Amygdala (tissue), 56 donors: ENCODE measurements around the gene ADGB.

Source experiments
- DNase-seq, 56 donors: peaks; one replicate each; lab custom pipeline; 2025; lab: John Stamatoyannopoulos, UW

ADGB gene

GRCh38 chr6:146620655-146621054, 21.9 kb downstream of the ADGB start:
- DNase-seq, result no peak

- DNase-seq, result no peak
These were observed 29.6 kb downstream of the ADGB start for GRCh38 chr6:146628350-146628749.

- no peak for DNase-seq
These were observed 35.2 kb downstream of the ADGB start for GRCh38 chr6:146634022-146634421.

GRCh38 chr6:146635165-146635564, 36.4 kb downstream of the ADGB start:
- no peak for DNase-seq

DNA sequence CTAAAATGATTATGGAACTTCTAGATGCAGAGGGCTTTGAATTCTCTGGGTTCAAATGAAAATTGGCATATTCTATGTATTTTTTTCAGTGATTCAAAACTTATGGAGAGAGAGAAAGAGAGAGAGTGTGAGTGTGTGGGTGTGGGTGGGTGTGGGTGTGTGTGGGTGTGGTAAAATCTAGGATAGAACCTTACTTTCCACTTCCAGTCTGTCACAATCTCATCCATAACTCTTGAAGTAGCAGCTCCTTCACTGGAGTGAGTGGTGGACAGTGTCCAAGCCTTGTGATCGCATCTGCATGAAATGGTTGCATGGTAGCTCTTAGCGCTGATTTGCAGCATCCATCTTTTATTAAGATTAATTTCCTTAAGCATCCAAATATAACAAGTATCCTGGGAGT, 37.7 kb downstream of the ADGB start:
- no peak for DNase-seq

DNA sequence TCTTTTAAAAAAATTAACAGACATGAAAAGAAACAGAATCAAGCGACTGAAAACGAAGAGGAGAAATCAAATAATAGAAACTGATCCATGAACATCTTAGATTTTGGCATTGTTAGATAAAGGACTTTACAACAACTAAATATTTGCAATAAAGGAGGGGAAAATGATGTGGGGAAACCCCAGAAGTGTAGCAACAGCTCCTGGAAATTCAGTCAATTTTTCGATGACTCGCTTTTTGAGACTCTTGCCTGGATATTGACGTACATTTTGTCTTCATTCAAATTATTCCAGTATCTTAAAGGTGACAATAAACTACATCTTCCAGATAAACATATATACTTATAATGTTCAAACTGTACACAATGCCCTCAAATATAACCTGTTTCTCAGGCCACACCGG, 44.1 kb downstream of the ADGB start:
- DNase-seq, result no peak

DNA sequence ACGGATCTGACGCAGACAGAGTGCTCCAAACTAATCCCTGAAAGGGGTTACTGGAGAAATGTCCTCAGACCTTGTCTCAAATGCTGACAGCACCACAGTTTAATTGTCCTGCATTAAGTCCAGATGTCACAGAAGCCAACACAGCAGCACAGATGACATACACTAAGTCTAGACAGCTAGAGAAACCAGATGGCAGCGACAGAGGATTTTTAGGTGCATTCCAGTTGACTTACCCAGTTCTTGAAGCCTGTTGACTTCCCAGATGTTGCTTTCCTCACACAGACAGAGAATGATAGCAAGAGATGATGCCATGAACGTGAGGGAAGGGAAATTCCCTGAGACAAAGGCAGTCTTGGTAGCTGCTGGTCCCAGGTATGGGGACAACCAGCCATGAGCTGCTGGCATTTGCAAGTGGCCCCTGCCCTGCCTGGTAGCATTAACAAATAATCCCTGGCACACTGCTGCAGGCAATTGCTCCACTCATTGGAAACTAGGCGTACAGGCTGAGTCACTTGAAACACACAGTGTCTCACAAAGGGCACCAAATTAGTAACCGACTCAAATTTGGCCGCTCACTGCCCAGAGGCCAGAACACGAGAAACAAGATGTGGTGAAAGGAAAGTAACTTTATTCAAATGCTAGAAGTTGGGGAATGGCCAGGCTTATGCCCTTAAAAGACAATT, 52.2 kb downstream of the ADGB start:
- no peak for DNase-seq

DNA sequence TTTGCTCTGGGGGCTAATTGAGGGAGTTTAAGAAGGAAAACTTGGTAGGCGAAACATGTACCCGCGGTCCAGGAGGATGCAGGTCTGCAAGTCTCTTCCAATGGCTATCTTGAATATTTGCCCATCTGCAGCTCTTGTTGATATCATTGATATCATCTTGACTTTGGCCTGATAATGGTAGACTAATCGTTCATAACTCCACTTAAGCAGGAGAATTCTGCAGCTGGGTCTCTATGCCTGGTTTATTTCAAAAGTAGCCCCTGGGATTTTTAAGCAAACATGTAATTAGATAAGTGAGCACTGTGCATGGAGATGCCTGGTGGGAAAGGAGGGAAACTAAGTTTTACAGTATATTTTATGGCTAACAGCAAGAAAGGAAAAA, 52.7 kb downstream of the ADGB start:
- DNase-seq, result no peak

- DNase-seq, result no peak
These were observed 58.7 kb downstream of the ADGB start for GRCh38 chr6:146657432-146657831.

- no peak for DNase-seq
These were observed 66.1 kb downstream of the ADGB start for GRCh38 chr6:146664871-146665360.

DNA sequence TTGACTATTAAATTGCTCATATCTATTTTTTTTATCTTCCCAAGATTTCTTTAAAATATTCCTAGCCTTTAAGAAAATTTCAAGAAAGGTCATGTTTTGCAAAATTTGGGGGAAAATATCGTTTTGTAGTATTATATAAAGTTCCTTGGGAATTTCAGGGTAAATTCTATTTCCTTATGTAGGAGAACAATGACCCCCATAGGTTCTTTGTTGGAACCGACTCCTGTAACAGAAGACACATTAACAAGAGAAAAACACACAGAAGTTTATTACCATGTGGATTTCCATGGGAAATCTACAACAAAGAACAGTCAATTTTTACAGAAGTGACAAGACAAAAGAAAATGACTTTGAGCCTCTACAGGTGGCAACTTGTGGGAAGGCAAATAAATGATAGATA, 68.1 kb downstream of the ADGB start:
- no peak for DNase-seq

GRCh38 chr6:146670161-146670560, 71.4 kb downstream of the ADGB start:
- DNase-seq, result no peak

GRCh38 chr6:146673069-146673468, 74.3 kb downstream of the ADGB start:
- no peak for DNase-seq

GRCh38 chr6:146679386-146679785, 80.6 kb downstream of the ADGB start:
- no peak for DNase-seq

DNA sequence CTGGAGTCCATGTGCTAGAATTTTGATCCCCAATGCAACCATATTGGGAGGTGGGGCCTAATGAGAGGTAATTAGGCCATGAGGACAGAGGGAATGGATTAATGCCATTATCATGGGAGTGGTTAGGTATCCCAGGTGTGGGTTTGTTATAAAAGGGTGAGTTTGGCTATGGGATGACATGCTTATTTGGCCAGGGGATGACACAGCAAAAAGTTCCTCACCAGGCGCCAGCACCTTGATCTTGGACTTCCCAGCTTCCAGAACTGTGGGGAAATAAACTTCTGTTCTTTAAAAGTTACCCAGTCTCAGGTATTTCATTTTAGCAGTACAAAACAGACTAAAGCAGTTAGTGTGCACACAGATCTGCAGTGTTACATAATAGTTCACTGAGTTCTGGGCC, 84.1 kb downstream of the ADGB start:
- no peak for DNase-seq

DNA sequence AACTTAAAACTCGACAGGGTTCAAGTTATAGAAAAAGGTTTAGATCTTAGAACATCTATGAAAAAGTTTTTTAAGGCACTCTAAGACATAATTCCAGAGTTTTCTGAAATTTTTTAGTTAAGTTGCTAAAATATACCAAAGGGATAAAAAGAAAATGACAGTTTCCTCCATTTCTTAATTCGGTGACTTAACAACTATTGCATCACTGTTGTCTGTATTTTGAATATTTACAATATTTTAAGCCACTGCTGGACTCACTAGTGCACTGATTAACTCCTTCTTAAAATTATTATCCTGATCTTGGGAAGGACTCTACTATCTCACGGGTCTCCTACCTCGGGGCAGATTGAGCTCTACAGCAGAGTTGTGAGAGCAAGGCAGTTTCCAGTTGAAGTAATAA, 91.0 kb downstream of the ADGB start:
- no peak for DNase-seq

DNA sequence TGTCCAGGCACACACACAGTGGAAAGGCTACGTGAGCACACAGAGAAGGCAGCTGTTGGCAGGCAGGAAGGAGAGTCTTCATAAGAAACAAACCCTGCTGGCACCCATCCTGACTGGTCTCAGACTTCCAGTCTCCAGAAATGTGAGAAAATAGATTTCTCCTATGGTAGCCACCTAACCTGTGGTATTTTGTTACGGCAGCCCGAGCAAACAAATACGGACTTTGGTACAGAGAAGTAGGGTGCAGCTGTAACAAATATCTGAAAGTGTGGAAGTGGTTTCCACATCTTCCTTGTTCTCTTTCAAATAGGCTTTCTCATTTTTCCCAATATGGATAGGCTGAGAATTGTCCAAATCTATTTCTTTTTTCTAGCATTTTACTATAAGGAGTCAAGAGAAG, 94.6 kb downstream of the ADGB start:
- no peak for DNase-seq

DNA sequence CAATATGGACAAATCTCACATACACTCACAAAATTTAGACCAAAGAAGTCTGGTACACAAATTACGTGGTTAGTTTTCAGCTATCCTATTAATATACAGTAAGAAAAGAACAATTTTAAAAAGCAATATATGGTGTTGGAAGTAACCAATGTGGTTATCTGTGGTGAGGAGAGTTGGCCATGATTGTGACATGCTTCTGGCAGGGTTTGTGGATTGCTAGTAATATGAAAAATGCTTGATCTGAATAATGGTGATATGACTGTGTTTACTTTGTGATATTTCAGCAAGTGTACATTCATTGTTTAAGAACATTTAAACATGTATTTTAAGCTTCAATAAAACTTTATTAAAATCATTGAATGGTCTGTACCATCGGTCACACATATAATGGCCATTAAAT, 99.1 kb downstream of the ADGB start:
- no peak for DNase-seq

- peak in 47 of 56 donors; percentile 1 to 78 (median 37) for DNase-seq
These were observed 101.4 kb downstream of the ADGB start for GRCh38 chr6:146700078-146700686.

- DNase-seq, result no peak
These were observed 102.9 kb downstream of the ADGB start for GRCh38 chr6:146701632-146702031.

DNA sequence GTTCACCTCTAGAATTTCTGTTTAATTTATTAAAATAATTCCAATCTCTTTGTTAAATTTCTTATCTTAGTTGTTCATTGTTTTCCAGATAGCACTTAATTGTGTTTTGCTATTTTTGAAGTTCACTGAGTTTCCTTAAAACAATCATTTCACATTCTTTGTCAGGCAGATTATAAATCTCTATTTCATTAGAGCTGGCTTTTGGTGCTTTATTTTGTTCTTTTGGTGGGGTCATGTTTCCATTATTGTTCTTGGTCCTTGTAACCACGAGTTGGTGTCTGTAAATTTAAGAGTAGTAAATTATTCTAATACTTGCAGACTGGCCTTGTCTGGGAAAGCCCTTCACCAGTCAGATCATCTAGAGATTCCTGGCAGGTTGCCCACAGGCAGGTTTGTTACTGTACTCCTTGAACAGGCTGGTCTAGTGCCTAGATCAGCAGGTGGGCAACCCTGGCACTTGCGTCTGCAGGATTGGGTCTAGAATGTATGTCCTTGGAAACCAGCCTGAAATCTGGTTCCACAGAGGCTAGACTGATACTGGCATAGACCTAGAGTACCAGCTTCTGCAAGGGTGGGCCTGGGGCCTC, 110.4 kb downstream of the ADGB start:
- no peak for DNase-seq

DNA sequence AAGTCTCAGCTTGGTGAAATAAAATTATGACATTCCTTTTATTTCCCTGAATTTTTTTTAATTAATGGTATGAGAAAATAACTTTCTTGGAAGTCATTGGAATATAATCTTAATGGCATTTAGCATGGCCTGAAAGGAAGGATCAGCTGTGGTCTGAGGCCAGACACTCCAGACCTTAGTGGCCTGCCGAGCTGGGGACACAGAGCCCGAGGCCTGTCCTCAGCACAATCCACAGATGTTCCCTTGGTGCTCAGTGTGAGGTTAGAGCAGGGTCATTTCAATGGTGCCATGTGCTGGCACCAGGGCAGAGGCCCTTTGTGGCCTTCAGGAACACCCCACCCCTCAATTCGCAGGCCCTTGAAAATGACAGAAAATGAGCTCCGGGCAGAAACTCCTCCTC, 120.6 kb downstream of the ADGB start:
- DNase-seq, result no peak
